NOMO-1 treated with DMSO at 0.1 percent for 48 hours (cell line): ENCODE measurements around the gene EIF5B.
"Not testable (repeated sequence)": the region's sequence is repeated elsewhere in the genome, so short reads cannot be mapped to it uniquely, and the experiment has no call there.

ENCODE experiments used
- DNase-seq: peaks from one replicate; lab custom pipeline; 2025; ENCODE audit not compliant: unreplicated experiment; lab: John Stamatoyannopoulos, UW

EIF5B gene

GRCh38 chr2:99356853-99357252, 19.7 kb downstream of the EIF5B start:
- DNase-seq: no peak

DNA sequence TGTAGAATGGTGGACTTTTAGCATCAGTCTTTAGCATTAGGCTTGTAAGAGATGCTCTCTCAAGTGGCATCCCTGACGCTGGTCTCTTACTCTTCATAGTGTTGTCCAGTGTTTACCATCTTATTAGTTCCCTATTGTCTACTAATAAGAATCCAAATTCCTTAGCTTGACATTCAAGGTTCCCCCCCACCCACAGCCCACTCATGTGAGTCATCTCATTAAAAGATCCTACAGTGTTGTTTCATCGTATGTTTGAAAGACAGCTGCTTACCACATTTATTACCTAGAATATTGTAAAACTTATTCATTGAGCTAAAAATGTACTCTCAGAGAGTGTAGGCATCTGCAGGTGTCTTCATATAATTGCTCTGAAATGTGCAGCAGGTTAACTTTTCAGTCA, 28.5 kb downstream of the EIF5B start:
- DNase-seq: no peak

GRCh38 chr2:99368854-99369253, 31.7 kb downstream of the EIF5B start:
- DNase-seq: not testable (repeated sequence)

GRCh38 chr2:99373144-99373543, 36.0 kb downstream of the EIF5B start:
- DNase-seq: no peak

DNA sequence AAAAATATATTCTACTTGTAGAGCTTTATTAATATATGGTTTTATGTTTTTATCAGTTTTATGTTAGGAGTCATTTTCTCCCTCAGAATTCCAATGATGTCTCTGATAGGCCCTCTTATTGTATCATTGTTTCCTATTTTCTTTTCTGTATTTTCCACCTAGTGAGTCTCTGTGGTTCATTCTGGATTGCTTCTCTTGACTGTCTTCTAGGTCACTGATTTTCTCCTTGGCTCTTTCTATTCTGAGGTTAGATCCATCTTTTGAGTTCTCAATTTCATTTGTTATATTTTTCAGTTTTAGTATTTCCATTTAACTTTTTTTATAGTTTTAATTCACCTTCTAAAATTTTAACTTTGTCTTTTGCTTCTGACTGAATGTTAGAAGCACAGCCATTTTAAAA, 37.6 kb downstream of the EIF5B start:
- no peak for DNase-seq

DNA sequence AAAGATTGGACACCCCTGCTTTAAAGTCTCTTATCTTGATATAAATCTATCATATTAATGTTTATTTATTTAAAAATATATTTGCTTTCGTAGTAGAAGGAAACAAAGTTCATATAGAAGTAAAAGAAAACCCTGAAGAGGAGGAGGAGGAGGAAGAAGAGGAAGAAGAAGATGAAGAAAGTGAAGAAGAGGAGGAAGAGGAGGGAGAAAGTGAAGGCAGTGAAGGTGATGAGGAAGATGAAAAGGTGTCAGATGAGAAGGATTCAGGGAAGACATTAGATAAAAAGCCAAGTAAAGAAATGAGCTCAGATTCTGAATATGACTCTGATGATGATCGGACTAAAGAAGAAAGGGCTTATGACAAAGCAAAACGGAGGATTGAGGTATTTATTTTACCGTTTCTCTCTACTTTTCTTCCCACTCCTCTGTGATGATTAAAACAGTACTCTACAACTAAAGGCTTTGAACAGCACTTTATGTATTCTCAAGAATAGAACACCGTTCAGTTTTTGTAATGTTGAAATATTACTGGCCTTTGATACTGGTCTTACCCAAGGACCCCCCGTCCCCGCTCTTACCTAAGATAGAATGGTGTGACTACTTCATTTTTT, 39.2 kb downstream of the EIF5B start:
- DNase-seq: no peak

DNA sequence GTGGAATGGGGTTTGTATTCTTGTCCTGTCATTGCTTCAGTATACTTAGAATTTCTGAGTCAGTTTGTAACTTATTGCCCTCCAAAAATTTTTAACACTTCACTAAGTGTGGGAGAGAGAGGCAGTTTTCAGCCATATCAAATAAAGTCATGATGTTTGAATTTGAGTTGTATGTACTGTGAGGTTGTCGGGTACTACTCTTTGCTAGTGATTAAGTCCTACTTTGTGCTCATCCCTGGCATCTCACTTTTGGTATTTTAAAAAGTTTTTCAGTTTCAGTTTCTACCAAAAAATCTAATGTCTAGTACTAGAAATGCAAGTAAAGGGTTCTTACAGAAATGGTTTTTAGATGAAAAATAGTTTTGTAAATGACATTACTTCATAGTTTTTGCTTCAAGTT, 40.7 kb downstream of the EIF5B start:
- no peak for DNase-seq

- DNase-seq: no peak
These were observed 43.3 kb downstream of the EIF5B start for GRCh38 chr2:99380376-99381010.

- no peak for DNase-seq
These were observed 45.0 kb downstream of the EIF5B start for GRCh38 chr2:99382143-99382542.

DNA sequence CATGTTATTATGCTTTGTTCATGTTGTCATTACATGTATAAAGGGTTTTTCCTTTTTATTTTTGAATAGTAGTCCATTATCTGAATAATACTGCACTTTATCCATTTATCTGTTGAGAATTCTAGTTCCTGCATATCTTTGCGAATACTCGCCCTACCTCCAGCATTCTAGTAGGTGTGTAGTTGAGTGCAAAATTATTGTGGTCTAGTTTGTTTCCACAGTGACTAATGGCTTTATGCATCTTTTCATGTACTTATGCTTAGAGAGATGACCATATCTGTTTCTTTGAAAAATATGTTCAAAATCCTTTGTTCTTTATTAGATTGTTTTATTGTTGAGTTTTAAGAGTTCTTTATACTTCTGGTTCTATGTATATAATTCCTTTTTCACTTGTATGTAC, 48.8 kb downstream of the EIF5B start:
- no peak for DNase-seq

DNA sequence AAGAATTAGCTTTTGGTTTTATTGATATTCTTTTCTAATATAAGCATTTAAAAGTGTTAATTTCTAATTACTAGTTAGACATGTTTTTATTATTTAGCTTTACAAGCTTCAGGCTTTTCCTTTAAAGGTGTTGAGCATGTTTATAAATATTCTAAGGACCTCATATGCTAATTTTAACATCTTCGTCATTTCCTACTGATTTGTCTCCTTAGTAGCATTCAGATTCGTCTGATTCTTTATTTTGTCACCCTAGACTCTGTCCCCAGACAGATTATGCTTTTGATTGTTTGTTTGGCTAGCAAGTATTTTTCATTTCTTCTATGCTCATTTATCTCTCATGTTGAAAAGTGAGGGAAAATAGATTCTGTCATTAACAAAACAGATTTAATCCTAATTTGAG, 51.7 kb downstream of the EIF5B start:
- no peak for DNase-seq

DNA sequence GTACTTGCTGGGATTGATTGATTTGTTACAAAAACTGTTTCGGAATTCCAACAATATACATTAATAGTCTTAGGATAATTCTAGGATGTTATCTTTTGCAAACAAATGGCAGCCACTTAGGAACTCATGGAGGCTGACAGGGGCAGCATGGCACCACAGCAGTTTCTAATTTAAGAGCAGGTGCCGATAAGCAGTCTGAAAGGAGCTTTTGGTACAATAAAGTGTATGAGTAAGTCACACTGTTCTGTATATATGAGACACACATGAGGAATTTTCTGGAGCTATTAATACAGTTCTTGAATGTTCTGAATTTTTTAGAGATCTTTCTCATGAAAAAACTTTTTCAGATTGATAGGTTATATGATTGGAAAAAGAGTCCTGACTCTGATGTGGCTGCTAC, 52.2 kb downstream of the EIF5B start:
- DNase-seq: no peak

GRCh38 chr2:99389946-99390345, 52.8 kb downstream of the EIF5B start:
- DNase-seq: no peak

GRCh38 chr2:99395589-99396130, 58.5 kb downstream of the EIF5B start:
- DNase-seq: no peak

DNA sequence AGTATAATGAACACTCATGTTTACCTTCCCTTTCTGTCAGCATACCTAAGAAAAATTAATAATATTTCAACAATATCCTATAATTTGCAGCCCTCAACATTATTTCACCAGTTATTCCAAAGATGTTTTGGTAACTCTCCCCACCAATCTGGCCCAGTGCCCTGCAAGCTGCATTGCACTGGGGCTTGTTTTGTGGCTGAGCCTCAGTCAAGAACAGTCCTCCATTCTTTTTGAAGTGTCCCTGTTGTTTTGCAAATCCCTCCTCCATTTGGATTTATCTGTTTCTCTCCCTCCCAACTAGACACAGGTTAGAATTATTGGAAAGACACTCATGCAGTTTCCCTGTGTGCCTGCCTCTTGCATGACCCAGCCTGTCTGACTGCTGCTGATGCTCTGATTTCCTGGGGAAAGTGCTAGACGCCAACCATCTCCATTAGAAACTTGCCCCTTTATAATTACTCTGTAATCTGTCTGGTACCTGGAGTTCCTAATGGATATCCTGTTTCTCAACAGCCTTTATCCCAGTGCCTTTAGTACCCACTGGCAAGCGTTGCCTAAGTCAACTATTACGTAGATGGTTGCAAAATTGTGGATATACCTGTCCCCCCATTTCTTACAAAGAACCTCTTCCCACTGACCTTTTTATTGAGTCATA, 60.2 kb downstream of the EIF5B start:
- no peak for DNase-seq

DNA sequence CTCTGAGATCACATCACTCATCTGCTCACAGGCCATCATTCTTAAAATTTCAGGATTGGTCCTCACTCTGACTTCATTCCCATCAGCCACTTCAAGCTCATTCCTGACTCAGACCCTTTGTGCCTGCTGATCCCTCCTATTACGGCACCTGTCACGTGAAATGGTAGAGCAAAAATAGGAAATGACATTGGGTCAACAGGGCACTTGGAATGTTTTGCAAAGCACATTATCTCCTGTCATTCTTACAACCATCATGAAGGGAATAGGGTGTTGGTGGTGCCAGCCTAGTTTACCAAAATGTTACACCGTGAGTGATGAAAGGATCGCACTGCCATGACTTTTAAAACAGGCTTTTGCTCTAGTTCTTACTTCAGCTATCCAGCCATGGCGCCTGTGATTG, 61.1 kb downstream of the EIF5B start:
- DNase-seq: no peak

- no peak for DNase-seq
These were observed 61.9 kb downstream of the EIF5B start for GRCh38 chr2:99399063-99399462.

DNA sequence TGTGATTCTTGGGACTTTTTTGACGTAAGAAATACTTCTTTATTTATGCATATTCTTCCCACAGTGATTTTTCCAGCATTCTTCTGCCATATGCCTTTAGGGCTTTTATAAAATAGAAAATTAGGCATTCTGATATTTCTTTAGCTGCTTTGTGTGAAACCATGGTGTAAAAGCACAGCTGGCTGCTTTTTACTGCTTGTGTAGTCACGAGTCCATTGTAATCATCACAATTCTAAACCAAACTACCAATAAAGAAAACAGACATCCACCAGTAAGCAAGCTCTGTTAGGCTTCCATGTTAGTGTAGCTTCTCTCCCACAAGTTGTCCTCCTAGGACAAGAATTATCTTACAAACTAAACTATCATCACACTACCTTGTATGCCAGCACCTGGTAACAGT, 62.6 kb downstream of the EIF5B start:
- no peak for DNase-seq

DNA sequence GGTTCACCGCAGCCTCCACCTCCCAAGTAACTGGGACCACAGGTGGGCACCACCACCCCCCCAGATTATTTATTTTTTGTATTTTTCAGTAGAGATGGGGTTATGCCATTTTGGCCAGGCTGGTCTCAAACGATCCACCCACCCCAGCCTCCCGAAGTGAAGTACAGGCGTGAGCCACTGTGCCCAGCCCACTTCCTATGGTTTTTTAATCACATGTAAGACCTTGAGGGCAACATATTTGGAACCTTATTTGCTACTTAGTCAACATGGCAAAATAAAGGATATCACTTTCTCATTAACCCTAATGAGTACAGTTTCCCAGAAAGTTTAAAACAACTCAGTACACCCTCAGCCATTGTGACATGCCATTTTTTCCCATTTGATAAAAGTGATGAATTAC, 64.7 kb downstream of the EIF5B start:
- no peak for DNase-seq

GRCh38 chr2:99403084-99403483, 65.9 kb downstream of the EIF5B start:
- DNase-seq: no peak

- DNase-seq: no peak
These were observed 66.3 kb downstream of the EIF5B start for GRCh38 chr2:99403524-99403923.

- no peak for DNase-seq
These were observed 67.0 kb downstream of the EIF5B start for GRCh38 chr2:99404039-99404796.
